ENCODE results near the gene CYP2R1.

GRCh38 chr11:14855890-14856289, 36.1 kb downstream of the CYP2R1 start:
- no peak for TF ChIP-seq CTCF (IDR thresholded peaks at IDR 0.05 in 8 of 11, conservative IDR thresholded peaks at IDR 0.05 in 3 of 11)
- no peak for TF ChIP-seq POLR2AphosphoS5 (IDR thresholded peaks at IDR 0.05)

Data from spleen (tissue), 7 donors.